OCI-LY1 (cell line): ENCODE results near the gene BCL2L12.

ENCODE experiments used
- EZH2 ChIP-seq: fragments of 200-600 bp; sonication (generic), shearing (Covaris generic); IDR thresholded peaks from 2 replicates; pipeline ENCODE4 v1.8.0; 2017; ENCODE audit warnings: borderline replicate concordance, mixed run types, mild to moderate bottlenecking, antibody characterized with exemption, low read length, moderate library complexity, mixed read lengths
- TF ChIP-seq, protein P1 (sequence below): fragments of 200-600 bp; sonication (generic), shearing (Covaris generic); IDR thresholded peaks from 2 replicates; pipeline ENCODE4 v1.5.1; 2017; ENCODE audit warnings: mild to moderate bottlenecking, antibody characterized with exemption, low read length, moderate library complexity, mixed read lengths

DNA sequence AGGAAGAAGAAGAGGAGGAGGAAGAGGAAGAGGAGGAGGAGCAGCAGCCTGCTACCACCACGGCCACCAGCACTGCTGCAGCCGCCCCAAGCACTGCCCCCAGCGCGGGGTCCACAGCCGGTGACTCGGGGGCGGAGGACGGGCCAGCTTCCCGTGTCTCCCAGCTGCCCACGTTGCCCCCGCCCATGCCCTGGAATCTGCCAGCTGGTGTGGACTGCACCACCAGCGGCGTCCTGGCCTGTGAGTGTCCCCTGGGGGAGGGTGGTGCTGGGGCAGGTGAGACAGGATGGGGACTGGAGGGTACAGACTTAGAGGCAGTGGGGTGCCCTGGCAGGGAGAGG is 12.3 kb upstream of the BCL2L12 start:
- TF ChIP-seq, protein P1, sequence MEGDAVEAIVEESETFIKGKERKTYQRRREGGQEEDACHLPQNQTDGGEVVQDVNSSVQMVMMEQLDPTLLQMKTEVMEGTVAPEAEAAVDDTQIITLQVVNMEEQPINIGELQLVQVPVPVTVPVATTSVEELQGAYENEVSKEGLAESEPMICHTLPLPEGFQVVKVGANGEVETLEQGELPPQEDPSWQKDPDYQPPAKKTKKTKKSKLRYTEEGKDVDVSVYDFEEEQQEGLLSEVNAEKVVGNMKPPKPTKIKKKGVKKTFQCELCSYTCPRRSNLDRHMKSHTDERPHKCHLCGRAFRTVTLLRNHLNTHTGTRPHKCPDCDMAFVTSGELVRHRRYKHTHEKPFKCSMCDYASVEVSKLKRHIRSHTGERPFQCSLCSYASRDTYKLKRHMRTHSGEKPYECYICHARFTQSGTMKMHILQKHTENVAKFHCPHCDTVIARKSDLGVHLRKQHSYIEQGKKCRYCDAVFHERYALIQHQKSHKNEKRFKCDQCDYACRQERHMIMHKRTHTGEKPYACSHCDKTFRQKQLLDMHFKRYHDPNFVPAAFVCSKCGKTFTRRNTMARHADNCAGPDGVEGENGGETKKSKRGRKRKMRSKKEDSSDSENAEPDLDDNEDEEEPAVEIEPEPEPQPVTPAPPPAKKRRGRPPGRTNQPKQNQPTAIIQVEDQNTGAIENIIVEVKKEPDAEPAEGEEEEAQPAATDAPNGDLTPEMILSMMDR: no peak
- no peak for TF ChIP-seq EZH2
